NCI-H1694 treated with DMSO at 0.1 percent for 48 hours (cell line): ENCODE measurements around the gene WIPI1.

Experiments used
- DNase-seq: peaks from one replicate; lab custom pipeline; 2025; lab: John Stamatoyannopoulos, UW

WIPI1 gene

GRCh38 chr17:68460146-68460545, 2.9 kb upstream of the WIPI1 start:
- DNase-seq, result no peak

GRCh38 chr17:68459037-68459639, 1.8 kb upstream of the WIPI1 start:
- DNase-seq, result no peak

GRCh38 chr17:68458260-68459036, 1.2 kb upstream of the WIPI1 start:
- no peak for DNase-seq

- DNase-seq, result peak; percentile 95
These were observed 403 bp upstream of the WIPI1 start for GRCh38 chr17:68457539-68458259.

- DNase-seq, result peak; percentile 23
These were observed 743 bp downstream of the WIPI1 start for GRCh38 chr17:68456339-68457167.

GRCh38 chr17:68455901-68456338, 1.4 kb downstream of the WIPI1 start:
- DNase-seq, result no peak

- DNase-seq, result no peak
These were observed 3.2 kb downstream of the WIPI1 start for GRCh38 chr17:68453991-68454665.

GRCh38 chr17:68452724-68453290, 4.5 kb downstream of the WIPI1 start:
- no peak for DNase-seq

- DNase-seq, result no peak
These were observed 5.5 kb downstream of the WIPI1 start for GRCh38 chr17:68451670-68452354.

GRCh38 chr17:68450801-68451200, 6.5 kb downstream of the WIPI1 start:
- DNase-seq, result no peak

- no peak for DNase-seq
These were observed 6.9 kb downstream of the WIPI1 start for GRCh38 chr17:68450391-68450790.

GRCh38 chr17:68449021-68449739, 8.1 kb downstream of the WIPI1 start:
- no peak for DNase-seq

- DNase-seq, result peak; percentile 98
These were observed 10.7 kb downstream of the WIPI1 start for GRCh38 chr17:68446626-68447041.

- DNase-seq, result no peak
These were observed 11.6 kb downstream of the WIPI1 start for GRCh38 chr17:68445671-68446070.

- peak; percentile 24 for DNase-seq
These were observed 13.3 kb downstream of the WIPI1 start for GRCh38 chr17:68443972-68444464.

GRCh38 chr17:68441070-68441770, 16.1 kb downstream of the WIPI1 start:
- no peak for DNase-seq

- no peak for DNase-seq
These were observed 16.8 kb downstream of the WIPI1 start for GRCh38 chr17:68440526-68440925.

- no peak for DNase-seq
These were observed 17.5 kb downstream of the WIPI1 start for GRCh38 chr17:68439656-68440290.
